Measurements from ENCODE around the gene IKBKG.
"Not testable (repeated sequence)": the region's sequence is repeated elsewhere in the genome, so short reads cannot be mapped to it uniquely, and the experiment has no call there.

GRCh38 chrX:154573061-154573460 lies 25.6 kb downstream of the IKBKG start:
- TF ChIP-seq POLR2A (IDR thresholded peaks at IDR 0.05): not testable (repeated sequence)
- TF ChIP-seq, protein P1, sequence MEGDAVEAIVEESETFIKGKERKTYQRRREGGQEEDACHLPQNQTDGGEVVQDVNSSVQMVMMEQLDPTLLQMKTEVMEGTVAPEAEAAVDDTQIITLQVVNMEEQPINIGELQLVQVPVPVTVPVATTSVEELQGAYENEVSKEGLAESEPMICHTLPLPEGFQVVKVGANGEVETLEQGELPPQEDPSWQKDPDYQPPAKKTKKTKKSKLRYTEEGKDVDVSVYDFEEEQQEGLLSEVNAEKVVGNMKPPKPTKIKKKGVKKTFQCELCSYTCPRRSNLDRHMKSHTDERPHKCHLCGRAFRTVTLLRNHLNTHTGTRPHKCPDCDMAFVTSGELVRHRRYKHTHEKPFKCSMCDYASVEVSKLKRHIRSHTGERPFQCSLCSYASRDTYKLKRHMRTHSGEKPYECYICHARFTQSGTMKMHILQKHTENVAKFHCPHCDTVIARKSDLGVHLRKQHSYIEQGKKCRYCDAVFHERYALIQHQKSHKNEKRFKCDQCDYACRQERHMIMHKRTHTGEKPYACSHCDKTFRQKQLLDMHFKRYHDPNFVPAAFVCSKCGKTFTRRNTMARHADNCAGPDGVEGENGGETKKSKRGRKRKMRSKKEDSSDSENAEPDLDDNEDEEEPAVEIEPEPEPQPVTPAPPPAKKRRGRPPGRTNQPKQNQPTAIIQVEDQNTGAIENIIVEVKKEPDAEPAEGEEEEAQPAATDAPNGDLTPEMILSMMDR (IDR thresholded peaks at IDR 0.05): not testable (repeated sequence)

Measured in body of pancreas (tissue), 4 donors.